GM21786 (cell line): Measurements from ENCODE around the gene NACAD.
"Not testable (repeated sequence)": the region's sequence is repeated elsewhere in the genome, so short reads cannot be mapped to it uniquely, and the experiment has no call there.

ENCODE experiments used
- ATAC-seq: cut with Tn5 transposase; IDR thresholded peaks from one replicate; pipeline ENCODE4 v1.9.1; 2021; ENCODE audit not compliant: unreplicated experiment

Gene NACAD

GRCh38 chr7:45055594-45056219 is 33.1 kb downstream of the NACAD start:
- ATAC-seq = no peak

- ATAC-seq = no peak
Measured at GRCh38 chr7:45055016-45055415, 33.8 kb downstream of the NACAD start.

GRCh38 chr7:45054442-45054841 is 34.3 kb downstream of the NACAD start:
- no peak for ATAC-seq

GRCh38 chr7:45053941-45054340 is 34.8 kb downstream of the NACAD start:
- ATAC-seq = no peak

GRCh38 chr7:45053401-45053800 is 35.4 kb downstream of the NACAD start:
- no peak for ATAC-seq

GRCh38 chr7:45052011-45052410 is 36.8 kb downstream of the NACAD start:
- no peak for ATAC-seq

GRCh38 chr7:45050198-45050597 is 38.6 kb downstream of the NACAD start:
- ATAC-seq = no peak

- ATAC-seq = no peak
Measured at GRCh38 chr7:45048748-45049147, 40.0 kb downstream of the NACAD start.

GRCh38 chr7:45044338-45044737 is 44.4 kb downstream of the NACAD start:
- ATAC-seq = no peak

- ATAC-seq = no peak
Measured at GRCh38 chr7:45039106-45039505, 49.7 kb downstream of the NACAD start.

- ATAC-seq = no peak
Measured at GRCh38 chr7:45037876-45038275, 50.9 kb downstream of the NACAD start.

GRCh38 chr7:45036796-45037195 is 52.0 kb downstream of the NACAD start:
- ATAC-seq = no peak

- no peak for ATAC-seq
Measured at GRCh38 chr7:45036317-45036716, 52.5 kb downstream of the NACAD start.

GRCh38 chr7:45035893-45036292 is 52.9 kb downstream of the NACAD start:
- no peak for ATAC-seq

- ATAC-seq = no peak
Measured at GRCh38 chr7:45035371-45035770, 53.4 kb downstream of the NACAD start.

- not testable (repeated sequence) for ATAC-seq
Measured at GRCh38 chr7:45034710-45035109, 54.1 kb downstream of the NACAD start.

GRCh38 chr7:45033931-45034290 is 54.9 kb downstream of the NACAD start:
- no peak for ATAC-seq

GRCh38 chr7:45033261-45033930 is 55.4 kb downstream of the NACAD start:
- ATAC-seq = no peak

GRCh38 chr7:45032421-45032820 is 56.3 kb downstream of the NACAD start:
- no peak for ATAC-seq

GRCh38 chr7:45031829-45032228 is 56.9 kb downstream of the NACAD start:
- no peak for ATAC-seq
